GM10266 (cell line): ENCODE results near the gene PDCL2.
"Not testable (repeated sequence)": the region's sequence is repeated elsewhere in the genome, so short reads cannot be mapped to it uniquely, and the experiment has no call there.

Experiments used
- DNase-seq: peaks from one replicate; pipeline ENCODE4 v3.0.0; 2012; ENCODE audit errors: extremely low spot score
- CTCF ChIP-seq: IDR thresholded peaks from 2 replicates; pipeline ENCODE4 v1.5.1; 2012; ENCODE audit warnings: mild to moderate bottlenecking, low read depth; ENCODE audit not compliant: control insufficient read depth, insufficient read depth; ENCODE audit errors: missing control alignments

The PDCL2 gene

GRCh38 chr4:55633903-55634302 is 41.9 kb upstream of the PDCL2 start:
- no peak for TF ChIP-seq CTCF
- no peak for DNase-seq

- TF ChIP-seq CTCF = no peak
- no peak for DNase-seq
Measured at GRCh38 chr4:55625835-55626234, 33.8 kb upstream of the PDCL2 start.

- not testable (repeated sequence) for DNase-seq
Measured at GRCh38 chr4:55624063-55624462, 32.0 kb upstream of the PDCL2 start.

GRCh38 chr4:55618546-55619143 is 26.6 kb upstream of the PDCL2 start:
- DNase-seq = no peak
- TF ChIP-seq CTCF = no peak

- TF ChIP-seq CTCF = no peak
- peak; percentile 67 for DNase-seq
Measured at GRCh38 chr4:55617587-55618197, 25.6 kb upstream of the PDCL2 start.

GRCh38 chr4:55615008-55615407 is 23.0 kb upstream of the PDCL2 start:
- TF ChIP-seq CTCF = no peak
- DNase-seq = no peak

- DNase-seq = no peak
- TF ChIP-seq CTCF = no peak
Measured at GRCh38 chr4:55613621-55614020, 21.6 kb upstream of the PDCL2 start.

- TF ChIP-seq CTCF = no peak
- no peak for DNase-seq
Measured at GRCh38 chr4:55612341-55612740, 20.3 kb upstream of the PDCL2 start.
